Keratinocyte (primary cell): ENCODE measurements around the gene SLC39A5.

ENCODE experiments used
- EZH2 ChIP-seq: IDR thresholded peaks from one replicate; pipeline ENCODE4 v1.6.1; 2012; ENCODE audit warnings: inconsistent platforms, mild to moderate bottlenecking, low read length, moderate library complexity
- TF ChIP-seq, protein P1 (sequence below), 3 experiments: IDR thresholded peaks in 1 of 3; conservative IDR thresholded peaks in 1 of 3; optimal IDR thresholded peaks in 1 of 3; 2 replicates in 2 of 3; 3 replicates in 1 of 3; pipeline versions ENCODE3 to v1.5.1; 2011; ENCODE audit warnings: low read length in 3 of 3, mild to moderate bottlenecking in 3 of 3, moderate library complexity in 2 of 3, control low read depth in 1 of 3, inconsistent platforms in 1 of 3; ENCODE audit not compliant: insufficient read depth in 2 of 3; ENCODE audit errors: extremely low read depth in 1 of 3

DNA sequence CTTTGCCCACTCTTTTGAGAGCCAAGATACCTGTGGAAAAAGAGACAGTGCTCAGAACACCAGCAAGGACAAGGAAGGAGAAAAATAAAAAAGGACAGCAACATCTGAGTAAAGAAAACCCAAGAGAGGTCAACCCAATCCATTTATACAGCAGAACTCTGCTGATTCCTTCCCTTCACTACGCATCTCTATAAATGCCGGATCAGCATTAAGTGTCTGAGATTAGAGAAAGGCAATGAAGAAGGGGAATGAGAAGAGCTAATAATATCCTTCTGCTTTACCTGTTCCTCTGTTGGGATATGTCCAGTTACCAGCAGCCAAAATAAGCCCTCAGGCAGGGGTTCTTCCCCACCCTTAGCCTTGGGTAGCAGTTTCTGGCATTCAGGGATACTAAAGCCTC, 52.7 kb downstream of the SLC39A5 start:
- TF ChIP-seq, protein P1, sequence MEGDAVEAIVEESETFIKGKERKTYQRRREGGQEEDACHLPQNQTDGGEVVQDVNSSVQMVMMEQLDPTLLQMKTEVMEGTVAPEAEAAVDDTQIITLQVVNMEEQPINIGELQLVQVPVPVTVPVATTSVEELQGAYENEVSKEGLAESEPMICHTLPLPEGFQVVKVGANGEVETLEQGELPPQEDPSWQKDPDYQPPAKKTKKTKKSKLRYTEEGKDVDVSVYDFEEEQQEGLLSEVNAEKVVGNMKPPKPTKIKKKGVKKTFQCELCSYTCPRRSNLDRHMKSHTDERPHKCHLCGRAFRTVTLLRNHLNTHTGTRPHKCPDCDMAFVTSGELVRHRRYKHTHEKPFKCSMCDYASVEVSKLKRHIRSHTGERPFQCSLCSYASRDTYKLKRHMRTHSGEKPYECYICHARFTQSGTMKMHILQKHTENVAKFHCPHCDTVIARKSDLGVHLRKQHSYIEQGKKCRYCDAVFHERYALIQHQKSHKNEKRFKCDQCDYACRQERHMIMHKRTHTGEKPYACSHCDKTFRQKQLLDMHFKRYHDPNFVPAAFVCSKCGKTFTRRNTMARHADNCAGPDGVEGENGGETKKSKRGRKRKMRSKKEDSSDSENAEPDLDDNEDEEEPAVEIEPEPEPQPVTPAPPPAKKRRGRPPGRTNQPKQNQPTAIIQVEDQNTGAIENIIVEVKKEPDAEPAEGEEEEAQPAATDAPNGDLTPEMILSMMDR (optimal IDR thresholded peaks at IDR 0.05 in 1 of 3, IDR thresholded peaks at IDR 0.05 in 1 of 3, conservative IDR thresholded peaks at IDR 0.05 in 1 of 3; ENCODE audit: extremely low read depth in 1 of 3, insufficient read depth in 2 of 3, low read length in 3 of 3): no peak
- TF ChIP-seq EZH2: no peak
